Activated CD8-positive, alpha-beta memory T cell treated with anti-CD3 and anti-CD28 coated beads, Interleukin-2, amount 10 ng/mL, durations not matched to agents 7 days and 5 days (primary cell): ENCODE data around the gene INPP5A. TPM values are rescaled to one million over a fixed set of nuclear protein-coding genes. Genes with fewer than 3 reads are reported as not detected.

Source experiments
- ATAC-seq: fragments of 150-1000 bp; cut with Tn5 transposase; one replicate; pipeline ENCODE4 v1.10.0; 2021; ENCODE audit warnings: moderate library complexity
- CTCF ChIA-PET: fragments of 350-600 bp; sonication (Branson Sonifier 250); formaldehyde crosslinking; loops from one replicate; lab custom pipeline; 2021; ENCODE audit warnings: antibody characterized with exemption; lab: Charles Lee
- DNase-seq: peaks from one replicate; pipeline ENCODE4 v3.0.0-alpha.2; 2020
- H3K27ac Mint-ChIP-seq: one replicate; pipeline ENCODE4 v1.8.0; 2021; ENCODE audit warnings: mild to moderate bottlenecking, mixed read lengths
- H3K27me3 Mint-ChIP-seq: one replicate; pipeline ENCODE4 v1.8.0; 2021; ENCODE audit warnings: mixed read lengths
- H3K36me3 Mint-ChIP-seq: one replicate; pipeline ENCODE4 v1.8.0; 2021; ENCODE audit warnings: mild to moderate bottlenecking, mixed read lengths
- H3K4me1 Mint-ChIP-seq: one replicate; pipeline ENCODE4 v1.8.0; 2021; ENCODE audit warnings: mixed read lengths
- H3K4me3 Mint-ChIP-seq: one replicate; pipeline ENCODE4 v1.8.0; 2021; ENCODE audit warnings: mild to moderate bottlenecking, moderate library complexity, mixed read lengths
- H3K9me3 Mint-ChIP-seq: one replicate; pipeline ENCODE4 v1.8.0; 2022; ENCODE audit warnings: low read depth, mixed read lengths
- total RNA-seq, 2 experiments: library from RNA; stranded (reverse); gene quantifications; one replicate each; pipeline ENCODE4 v1.2.3, GENCODE V29; 2021

Gene INPP5A
- total RNA-seq, 2 experiments from 2014 or later: 6.6 to 7.0 TPM

- Mint-ChIP-seq H3K4me1 (no peaks in the 10 kb centered on the region), H3K36me3 (no peaks in the 10 kb centered on the region), H3K4me3 (no peak overlapping the region), H3K27ac (no peak overlapping the region), H3K27me3 (no peaks in the 10 kb centered on the region), H3K9me3 (no peaks in the 10 kb centered on the region)
- DNase-seq (no peak), ATAC-seq (no peak)
- CTCF ChIA-PET: no interaction called here
Measured at GRCh38 chr10:132518572-132519381, 18.8 kb upstream of the INPP5A start.

- H3K4me1 Mint-ChIP-seq: no peaks in the 10 kb centered on the region
- no peak overlapping the region for H3K27ac Mint-ChIP-seq
- CTCF ChIA-PET: no interaction called here
- no peak for ATAC-seq
- no peak for DNase-seq
- peaks cover 4% of the 10 kb centered on the region for H3K27me3 Mint-ChIP-seq
- H3K4me3 Mint-ChIP-seq: no peak overlapping the region
- no peaks in the 10 kb centered on the region for H3K36me3 Mint-ChIP-seq
- H3K9me3 Mint-ChIP-seq: no peaks in the 10 kb centered on the region
Measured at GRCh38 chr10:132519382-132520176, 18.0 kb upstream of the INPP5A start.

GRCh38 chr10:132520177-132520811 lies 17.3 kb upstream of the INPP5A start:
- DNase-seq (no peak), ATAC-seq (no peak)
- CTCF ChIA-PET: interaction anchor here (1.0 kb wide), 1 partner anchor 134 kb away, joined by 3 read pairs; no protein-coding TSS in a partner anchor
- no peak overlapping the region for H3K4me3 Mint-ChIP-seq
- H3K9me3 Mint-ChIP-seq: no peaks in the 10 kb centered on the region
- peaks cover 6% of the 10 kb centered on the region for H3K27me3 Mint-ChIP-seq
- H3K27ac Mint-ChIP-seq: no peak overlapping the region
- no peaks in the 10 kb centered on the region for H3K4me1 Mint-ChIP-seq
- H3K36me3 Mint-ChIP-seq: no peaks in the 10 kb centered on the region

GRCh38 chr10:132521041-132521465 lies 16.5 kb upstream of the INPP5A start:
- Mint-ChIP-seq H3K27ac (no peak overlapping the region), H3K27me3 (peaks cover 6% of the 10 kb centered on the region), H3K9me3 (no peaks in the 10 kb centered on the region), H3K36me3 (no peaks in the 10 kb centered on the region), H3K4me3 (no peak overlapping the region), H3K4me1 (no peaks in the 10 kb centered on the region)
- DNase-seq: no peak
- ATAC-seq: no peak
- CTCF ChIA-PET: interaction anchor here (1.0 kb wide), 1 partner anchor 134 kb away, joined by 3 read pairs; no protein-coding TSS in a partner anchor

GRCh38 chr10:132521466-132522102 lies 16.0 kb upstream of the INPP5A start:
- DNase-seq: no peak
- H3K27me3 Mint-ChIP-seq: peaks cover 6% of the 10 kb centered on the region
- H3K4me1 Mint-ChIP-seq: no peaks in the 10 kb centered on the region
- no peaks in the 10 kb centered on the region for H3K36me3 Mint-ChIP-seq
- CTCF ChIA-PET: interaction anchor here (1.0 kb wide), 1 partner anchor 133 kb away, joined by 3 read pairs; no protein-coding TSS in a partner anchor
- H3K27ac Mint-ChIP-seq: no peak overlapping the region
- ATAC-seq: no peak
- no peak overlapping the region for H3K4me3 Mint-ChIP-seq
- no peaks in the 10 kb centered on the region for H3K9me3 Mint-ChIP-seq

GRCh38 chr10:132522521-132523411 lies 14.8 kb upstream of the INPP5A start:
- no peak for ATAC-seq
- H3K27ac Mint-ChIP-seq: no peak overlapping the region
- CTCF ChIA-PET: interaction anchor here (1.0 kb wide), 1 partner anchor 9 kb away, joined by 3 read pairs; no protein-coding TSS in a partner anchor
- no peak overlapping the region for H3K4me3 Mint-ChIP-seq
- peaks cover 11% of the 10 kb centered on the region for H3K27me3 Mint-ChIP-seq
- no peaks in the 10 kb centered on the region for H3K9me3 Mint-ChIP-seq
- H3K36me3 Mint-ChIP-seq: no peaks in the 10 kb centered on the region
- no peak for DNase-seq
- H3K4me1 Mint-ChIP-seq: no peaks in the 10 kb centered on the region

- Mint-ChIP-seq H3K4me1 (no peaks in the 10 kb centered on the region), H3K27me3 (peaks cover 18% of the 10 kb centered on the region), H3K9me3 (no peaks in the 10 kb centered on the region), H3K4me3 (no peak overlapping the region), H3K27ac (no peak overlapping the region), H3K36me3 (no peaks in the 10 kb centered on the region)
- no peak for DNase-seq
- CTCF ChIA-PET: interaction anchor here (1.4 kb wide), 1 partner anchor 12 kb away, joined by 3 read pairs; no protein-coding TSS in a partner anchor
- ATAC-seq: no peak
Measured at GRCh38 chr10:132523561-132524442, 13.8 kb upstream of the INPP5A start.

- Mint-ChIP-seq H3K27ac (no peak overlapping the region), H3K27me3 (peaks cover 23% of the 10 kb centered on the region), H3K9me3 (no peaks in the 10 kb centered on the region), H3K4me3 (no peak overlapping the region), H3K4me1 (no peaks in the 10 kb centered on the region), H3K36me3 (no peaks in the 10 kb centered on the region)
- no peak for DNase-seq
- ATAC-seq: no peak
- CTCF ChIA-PET: interaction anchor here (0.6 to 1.4 kb wide), 2 partner anchors 12 to 43 kb away, joined by 3 read pairs; no protein-coding TSS in a partner anchor
Measured at GRCh38 chr10:132524443-132525285, 12.9 kb upstream of the INPP5A start.

- no peak for DNase-seq
- H3K9me3 Mint-ChIP-seq: peaks cover 6% of the 10 kb centered on the region
- ATAC-seq: no peak
- no peak overlapping the region for H3K27ac Mint-ChIP-seq
- H3K27me3 Mint-ChIP-seq: peaks cover 27% of the 10 kb centered on the region
- CTCF ChIA-PET: no interaction called here
- H3K4me1 Mint-ChIP-seq: no peaks in the 10 kb centered on the region
- H3K36me3 Mint-ChIP-seq: no peaks in the 10 kb centered on the region
- no peak overlapping the region for H3K4me3 Mint-ChIP-seq
Measured at GRCh38 chr10:132526676-132527075, 10.9 kb upstream of the INPP5A start.

- Mint-ChIP-seq H3K36me3 (no peaks in the 10 kb centered on the region), H3K9me3 (peaks cover 9% of the 10 kb centered on the region), H3K4me1 (no peaks in the 10 kb centered on the region), H3K27ac (no peak overlapping the region), H3K4me3 (no peak overlapping the region), H3K27me3 (peaks cover 27% of the 10 kb centered on the region)
- DNase-seq: no peak
- no peak for ATAC-seq
- CTCF ChIA-PET: no interaction called here
Measured at GRCh38 chr10:132527339-132528063, 10.1 kb upstream of the INPP5A start.
